Thymus (tissue), 11 donors: ENCODE measurements around the gene HABP2. TPM values are rescaled to one million over a fixed set of nuclear protein-coding genes. Genes with fewer than 3 reads are reported as not detected.

Source experiments
- DNase-seq, 9 donors: peaks; one replicate each; pipeline ENCODE4 v3.0.0-alpha.2; 2013; ENCODE audit warnings: low spot score in 9 of 9, low read depth in 6 of 9, missing footprints in 1 of 9
- H3K27ac ChIP-seq, 2 donors: one replicate each; pipeline ENCODE4 v1.5.1; 2013; ENCODE audit warnings: control low read depth in 1 of 2, low read depth in 1 of 2, low read length in 1 of 2, mild to moderate bottlenecking in 1 of 2, moderate library complexity in 1 of 2
- H3K27me3 ChIP-seq, 2 donors: one replicate each; pipeline ENCODE4 v1.5.1; 2013; ENCODE audit warnings: low read length in 1 of 2; ENCODE audit not compliant: control insufficient read depth in 2 of 2, insufficient read depth in 1 of 2
- H3K36me3 ChIP-seq, 2 donors: one replicate each; pipeline ENCODE4 v1.5.1; 2013; ENCODE audit warnings: low read length in 1 of 2, mild to moderate bottlenecking in 1 of 2, moderate library complexity in 1 of 2; ENCODE audit not compliant: control insufficient read depth in 2 of 2, insufficient read depth in 2 of 2
- H3K4me1 ChIP-seq, 2 donors: one replicate each; pipeline ENCODE4 v1.5.1; 2013; ENCODE audit warnings: low read length in 2 of 2; ENCODE audit not compliant: control insufficient read depth in 2 of 2, insufficient read depth in 2 of 2
- H3K4me3 ChIP-seq, 2 donors: one replicate each; pipeline ENCODE4 v1.5.1; 2013; ENCODE audit warnings: low read length in 2 of 2, control low read depth in 1 of 2, mild to moderate bottlenecking in 1 of 2
- H3K9me3 ChIP-seq, 2 donors: one replicate each; pipeline ENCODE4 v1.5.1; 2013; ENCODE audit warnings: low read length in 1 of 2, mild to moderate bottlenecking in 1 of 2; ENCODE audit not compliant: control insufficient read depth in 2 of 2, insufficient read depth in 1 of 2
- WGBS: extraction: QIAGEN DNeasy Blood & Tissue Kit; methylation state at CpG from one replicate; pipeline ENCODE4 v1.1.7; 2013; 5-methylcytosine and 5-hydroxymethylcytosine counted together
- polyA plus RNA-seq: library from polyadenylated mRNA; stranded (reverse); fragments of 200-250 nt; gene quantifications from one replicate; pipeline ENCODE4 v1.2.3, GENCODE V29; 2013
- total RNA-seq: library from RNA; stranded (reverse); fragments of 120-200 nt; gene quantifications from one replicate; pipeline ENCODE4 v1.2.4, GENCODE V29; 2013
- donor health status: healthy.

The HABP2 gene
- total and polyA plus RNA-seq, 2 donors, result 0.19 to 0.96 TPM

- Histone ChIP-seq H3K4me1 (no peaks in the 10 kb centered on the region), H3K27me3 (peaks cover 0 to 12% of the 10 kb centered on the region in 2 donors), H3K27ac (no peak overlapping the region), H3K36me3 (no peaks in the 10 kb centered on the region), H3K4me3 (no peak overlapping the region), H3K9me3 (no peaks in the 10 kb centered on the region)
- 90% methylated on average over 8 of the region's 8 CpGs for WGBS
- DNase-seq, result no peak
These were observed 68.9 kb downstream of the HABP2 start for GRCh38 chr10:113621799-113622198.

GRCh38 chr10:113622831-113623230 is 70.0 kb downstream of the HABP2 start:
- H3K4me3 ChIP-seq, result no peak overlapping the region
- no peaks in the 10 kb centered on the region for H3K4me1 ChIP-seq
- DNase-seq, result no peak
- no peak overlapping the region for H3K27ac ChIP-seq
- H3K9me3 ChIP-seq, result no peaks in the 10 kb centered on the region
- 90% methylated on average over 4 of the region's 4 CpGs for WGBS
- peaks cover 0 to 7% of the 10 kb centered on the region in 2 donors for H3K27me3 ChIP-seq
- H3K36me3 ChIP-seq, result no peaks in the 10 kb centered on the region

GRCh38 chr10:113625461-113626186 is 72.8 kb downstream of the HABP2 start:
- H3K9me3 ChIP-seq, result no peaks in the 10 kb centered on the region
- WGBS, result 94% methylated on average over 10 of the region's 10 CpGs
- no peaks in the 10 kb centered on the region for H3K4me1 ChIP-seq
- no peak overlapping the region for H3K27ac ChIP-seq
- H3K4me3 ChIP-seq, result no peak overlapping the region
- DNase-seq, result no peak
- peaks cover 0 to 4% of the 10 kb centered on the region in 2 donors for H3K27me3 ChIP-seq
- no peaks in the 10 kb centered on the region for H3K36me3 ChIP-seq

GRCh38 chr10:113626809-113627355 is 74.0 kb downstream of the HABP2 start:
- peaks cover 0 to 1% of the 10 kb centered on the region in 2 donors for H3K27me3 ChIP-seq
- no peaks in the 10 kb centered on the region for H3K4me1 ChIP-seq
- 70% methylated on average over 5 of the region's 5 CpGs for WGBS

GRCh38 chr10:113627836-113628235 is 75.0 kb downstream of the HABP2 start:
- Histone ChIP-seq H3K36me3 (no peaks in the 10 kb centered on the region), H3K27me3 (no peaks in the 10 kb centered on the region), H3K4me3 (no peak overlapping the region), H3K4me1 (no peaks in the 10 kb centered on the region), H3K9me3 (no peaks in the 10 kb centered on the region), H3K27ac (no peak overlapping the region)
- DNase-seq, result no peak
- WGBS, result 94% methylated on average over 6 of the region's 6 CpGs

More at GRCh38 chr10:113626809-113627355, 74.0 kb downstream of the HABP2 start:
- DNase-seq, result no peak
- no peak overlapping the region for H3K27ac ChIP-seq
- H3K36me3 ChIP-seq, result no peaks in the 10 kb centered on the region
- H3K9me3 ChIP-seq, result no peaks in the 10 kb centered on the region
- H3K4me3 ChIP-seq, result no peak overlapping the region

- DNase-seq, result no peak
- no peaks in the 10 kb centered on the region for H3K4me1 ChIP-seq
- no peaks in the 10 kb centered on the region for H3K27me3 ChIP-seq
- H3K4me3 ChIP-seq, result no peak overlapping the region
- WGBS, result 95% methylated on average over 2 of the region's 2 CpGs
- no peak overlapping the region for H3K27ac ChIP-seq
- H3K36me3 ChIP-seq, result no peaks in the 10 kb centered on the region
- no peaks in the 10 kb centered on the region for H3K9me3 ChIP-seq
These were observed 75.8 kb downstream of the HABP2 start for GRCh38 chr10:113628607-113629153.

GRCh38 chr10:113630929-113631533 is 78.2 kb downstream of the HABP2 start:
- no peaks in the 10 kb centered on the region for H3K27me3 ChIP-seq
- no peaks in the 10 kb centered on the region for H3K4me1 ChIP-seq
- H3K4me3 ChIP-seq, result no peak overlapping the region
- no peak overlapping the region for H3K27ac ChIP-seq
- 98% methylated on average over 5 of the region's 5 CpGs for WGBS
- H3K36me3 ChIP-seq, result no peaks in the 10 kb centered on the region
- DNase-seq, result no peak
- peaks cover 0 to 2% of the 10 kb centered on the region in 2 donors for H3K9me3 ChIP-seq

- Histone ChIP-seq H3K36me3 (no peaks in the 10 kb centered on the region), H3K4me3 (no peak overlapping the region), H3K4me1 (no peaks in the 10 kb centered on the region), H3K9me3 (peaks cover 0 to 3% of the 10 kb centered on the region in 2 donors), H3K27ac (no peak overlapping the region), H3K27me3 (no peaks in the 10 kb centered on the region)
- DNase-seq, result no peak
- 94% methylated on average over 6 of the region's 6 CpGs for WGBS
These were observed 79.0 kb downstream of the HABP2 start for GRCh38 chr10:113631684-113632367.
